NCI-H526 treated with DMSO at 0.1 percent for 48 hours (cell line): ENCODE data around the gene CRNKL1.

ENCODE experiments used
- DNase-seq: peaks from one replicate; lab custom pipeline; 2025; lab: John Stamatoyannopoulos, UW

Gene CRNKL1

GRCh38 chr20:20063941-20064702 lies 11.9 kb upstream of the CRNKL1 start:
- DNase-seq = no peak

- no peak for DNase-seq
Observed at GRCh38 chr20:20060234-20060998, 8.2 kb upstream of the CRNKL1 start.

- DNase-seq = no peak
Observed at GRCh38 chr20:20051767-20052073, 546 bp downstream of the CRNKL1 start.

GRCh38 chr20:20039752-20040387 lies 12.4 kb downstream of the CRNKL1 start:
- no peak for DNase-seq

GRCh38 chr20:20038586-20038985 lies 13.7 kb downstream of the CRNKL1 start:
- no peak for DNase-seq

- DNase-seq = no peak
Observed at GRCh38 chr20:20037960-20038359, 14.3 kb downstream of the CRNKL1 start.

- DNase-seq = no peak
Observed at GRCh38 chr20:20036756-20037155, 15.5 kb downstream of the CRNKL1 start.

- DNase-seq = no peak
Observed at GRCh38 chr20:20034486-20034885, 17.8 kb downstream of the CRNKL1 start.

GRCh38 chr20:20031790-20032189 lies 20.5 kb downstream of the CRNKL1 start:
- no peak for DNase-seq

- DNase-seq = no peak
Observed at GRCh38 chr20:20027284-20027683, 25.0 kb downstream of the CRNKL1 start.

GRCh38 chr20:20024942-20025341 lies 27.3 kb downstream of the CRNKL1 start:
- DNase-seq = no peak

GRCh38 chr20:20023395-20023794 lies 28.9 kb downstream of the CRNKL1 start:
- no peak for DNase-seq

GRCh38 chr20:20022498-20022897 lies 29.8 kb downstream of the CRNKL1 start:
- no peak for DNase-seq

GRCh38 chr20:20021835-20022234 lies 30.4 kb downstream of the CRNKL1 start:
- no peak for DNase-seq

GRCh38 chr20:20020908-20021307 lies 31.4 kb downstream of the CRNKL1 start:
- DNase-seq = no peak

GRCh38 chr20:20019123-20019522 lies 33.1 kb downstream of the CRNKL1 start:
- DNase-seq = no peak

GRCh38 chr20:20018366-20018765 lies 33.9 kb downstream of the CRNKL1 start:
- DNase-seq = no peak

- peak; percentile 9 for DNase-seq
Observed at GRCh38 chr20:20017844-20018185, 34.5 kb downstream of the CRNKL1 start.

GRCh38 chr20:20017001-20017843 lies 35.0 kb downstream of the CRNKL1 start, which contains the start of gene NAA20:
TSS of gene NAA20 (plus strand) at chr20:20017362. CDS start at chr20:20017397, 35 bp downstream.
- DNase-seq = peak; percentile 95

GRCh38 chr20:20014659-20015058 lies 37.6 kb downstream of the CRNKL1 start:
- DNase-seq = no peak

- no peak for DNase-seq
Observed at GRCh38 chr20:20012541-20012940, 39.7 kb downstream of the CRNKL1 start.
